ENCODE measurements around the gene DLX1.

GRCh38 chr2:172082944-172083627 is 2.2 kb upstream of the DLX1 start:
- TF ChIP-seq, protein P1, sequence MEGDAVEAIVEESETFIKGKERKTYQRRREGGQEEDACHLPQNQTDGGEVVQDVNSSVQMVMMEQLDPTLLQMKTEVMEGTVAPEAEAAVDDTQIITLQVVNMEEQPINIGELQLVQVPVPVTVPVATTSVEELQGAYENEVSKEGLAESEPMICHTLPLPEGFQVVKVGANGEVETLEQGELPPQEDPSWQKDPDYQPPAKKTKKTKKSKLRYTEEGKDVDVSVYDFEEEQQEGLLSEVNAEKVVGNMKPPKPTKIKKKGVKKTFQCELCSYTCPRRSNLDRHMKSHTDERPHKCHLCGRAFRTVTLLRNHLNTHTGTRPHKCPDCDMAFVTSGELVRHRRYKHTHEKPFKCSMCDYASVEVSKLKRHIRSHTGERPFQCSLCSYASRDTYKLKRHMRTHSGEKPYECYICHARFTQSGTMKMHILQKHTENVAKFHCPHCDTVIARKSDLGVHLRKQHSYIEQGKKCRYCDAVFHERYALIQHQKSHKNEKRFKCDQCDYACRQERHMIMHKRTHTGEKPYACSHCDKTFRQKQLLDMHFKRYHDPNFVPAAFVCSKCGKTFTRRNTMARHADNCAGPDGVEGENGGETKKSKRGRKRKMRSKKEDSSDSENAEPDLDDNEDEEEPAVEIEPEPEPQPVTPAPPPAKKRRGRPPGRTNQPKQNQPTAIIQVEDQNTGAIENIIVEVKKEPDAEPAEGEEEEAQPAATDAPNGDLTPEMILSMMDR (conservative IDR thresholded peaks at IDR 0.05): no peak
- no peak for TF ChIP-seq EZH2 (IDR thresholded peaks at IDR 0.05; ENCODE audit: low read depth)

Data from PC-9 (cell line).